Measurements from ENCODE around the gene C1orf74.

DNA sequence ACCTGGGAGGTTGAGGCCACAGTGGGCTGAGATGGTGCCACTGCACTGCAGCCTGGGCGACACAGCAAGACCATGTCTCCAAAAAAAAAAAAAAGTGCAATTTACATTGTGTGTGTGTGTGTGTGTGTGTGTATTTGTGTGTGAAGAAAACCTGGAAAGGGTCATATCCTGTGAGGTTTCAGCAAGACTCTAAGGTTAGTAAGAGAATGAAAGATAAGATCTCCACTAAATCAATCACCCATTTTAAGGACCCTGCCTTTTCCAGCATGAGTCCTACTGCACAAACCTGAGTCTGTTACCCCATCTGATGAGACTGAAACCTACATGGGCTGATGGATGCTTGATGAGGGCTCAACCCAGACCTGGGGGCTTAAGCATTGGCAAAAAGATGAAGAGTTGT lies 4.9 kb upstream of the C1orf74 start:
- no peak for TF ChIP-seq CTCF (IDR thresholded peaks at IDR 0.05)
- no peak for TF ChIP-seq POLR2A (IDR thresholded peaks at IDR 0.05)
- no peak for TF ChIP-seq EP300 (IDR thresholded peaks at IDR 0.05)
